K562 (cell line): ENCODE results near the gene ZNF668. TPM values are rescaled to one million over a fixed set of nuclear protein-coding genes. Genes with fewer than 3 reads are reported as not detected.

Experiments
- ATAC-seq: fragments of 200-7000 bp; cut with Tn5 transposase; 3 replicates; pipeline ENCODE4 v1.9.1; 2020; ENCODE audit warnings: moderate library complexity
- BruUV-seq: library from RNA; stranded (reverse); fragments of 400-500 nt; replicated peaks from 2 replicates; lab custom pipeline; 2021; lab: Mats Ljungman, UMichigan
- CTCF ChIA-PET: fragments of 300-600 bp; formaldehyde crosslinking; extraction: SDS; loops from one replicate; lab custom pipeline; 2021; ENCODE audit warnings: low intra/inter-chr PET ratio; lab: Yijun Ruan, JAX
- POLR2A ChIA-PET: fragments of 300-600, 350-650 bp; sonication (Branson Sonifier 250); formaldehyde crosslinking; extraction: SDS; loops from one replicate; lab custom pipeline; 2021; ENCODE audit warnings: antibody characterized with exemption, inconsistent platforms; lab: Yijun Ruan, JAX
- DNase-seq, 4 experiments: peaks; one replicate each; pipeline versions ENCODE4 v3.0.0 to v3.0.0-alpha.2; 2011 to 2018; ENCODE audit warnings: low spot score in 3 of 4, mixed read lengths in 3 of 4; ENCODE audit errors: extremely low read depth in 1 of 4
- FAIRE-seq: peaks from 2 replicates; lab custom pipeline; 2011; peaks lifted over from hg19 to GRCh38; lab: Jason Lieb, UNC
- H2AFZ ChIP-seq: 2 replicates; pipeline ENCODE4 v1.6.0; 2011; ENCODE audit warnings: low read depth, low read length, control low read depth, inconsistent platforms
- H3K27ac ChIP-seq: fragments of 200-600 bp; 3 replicates; pipeline ENCODE4 v1.8.0; 2011; ENCODE audit warnings: low read depth, mild to moderate bottlenecking, control low read depth, inconsistent platforms, low read length, moderate library complexity, mixed read lengths; ENCODE audit errors: extremely low read depth
- H3K27me3 ChIP-seq, 2 experiments: fragments of 300-600 bp in 1 of 2; 2 replicates in 1 of 2; 3 replicates in 1 of 2; pipeline versions ENCODE4 v1.6.0 to v1.8.0; 2011; ENCODE audit warnings: inconsistent platforms in 2 of 2, low read length in 2 of 2, mild to moderate bottlenecking in 1 of 2, mixed read lengths in 1 of 2, moderate library complexity in 1 of 2; ENCODE audit not compliant: control insufficient read depth in 2 of 2, insufficient read depth in 2 of 2
- H3K36me3 ChIP-seq: fragments of 300-600 bp; 3 replicates; pipeline ENCODE4 v1.8.0; 2011; ENCODE audit warnings: mild to moderate bottlenecking, low read length, inconsistent platforms; ENCODE audit not compliant: control insufficient read depth, insufficient read depth
- H3K4me1 ChIP-seq, 2 experiments: fragments of 200-600 bp in 1 of 2; replicated peaks in 1 of 2; 2 replicates in 1 of 2; 3 replicates in 1 of 2; pipeline versions ENCODE4 v1.5.1 to v1.8.0; 2011; ENCODE audit warnings: inconsistent platforms in 2 of 2, low read length in 2 of 2, mild to moderate bottlenecking in 1 of 2, mixed read lengths in 1 of 2, moderate library complexity in 1 of 2; ENCODE audit not compliant: control insufficient read depth in 2 of 2, insufficient read depth in 2 of 2
- H3K4me2 ChIP-seq: 2 replicates; pipeline ENCODE4 v1.6.1; 2011; ENCODE audit warnings: low read length, control low read depth, inconsistent platforms, mixed read lengths; ENCODE audit not compliant: insufficient read depth
- H3K4me3 ChIP-seq: fragments of 200-600 bp; sonication (generic), shearing (Covaris generic); 2 replicates; pipeline ENCODE4 v1.5.1; 2016; ENCODE audit warnings: control low read depth, inconsistent platforms
- H3K79me2 ChIP-seq: fragments of 200-600 bp; 3 replicates; pipeline ENCODE4 v1.8.0; 2011; ENCODE audit warnings: low read length, inconsistent platforms; ENCODE audit not compliant: control insufficient read depth, insufficient read depth
- H3K9ac ChIP-seq, 2 experiments: 2 replicates each; pipeline versions ENCODE4 v1.6.0 to v1.6.1; 2011; ENCODE audit warnings: low read depth in 2 of 2, low read length in 2 of 2, control low read depth in 1 of 2, inconsistent platforms in 1 of 2, mild to moderate bottlenecking in 1 of 2, mixed read lengths in 1 of 2; ENCODE audit not compliant: insufficient read depth in 1 of 2
- H3K9me1 ChIP-seq: one replicate; pipeline ENCODE4 v1.6.0; 2011; ENCODE audit warnings: inconsistent platforms, mild to moderate bottlenecking, low read length, moderate library complexity; ENCODE audit not compliant: control insufficient read depth, insufficient read depth
- H3K9me3 ChIP-seq: replicated peaks from 2 replicates; pipeline ENCODE4 v1.5.1; 2011; ENCODE audit warnings: low read depth, low read length, inconsistent platforms; ENCODE audit not compliant: control insufficient read depth, insufficient read depth
- H4K20me1 ChIP-seq: replicated peaks from 2 replicates; pipeline ENCODE4 v1.6.1; 2011; ENCODE audit warnings: low read length, inconsistent platforms, mixed read lengths; ENCODE audit not compliant: control insufficient read depth, insufficient read depth
- BHLHE40 ChIP-seq: IDR thresholded peaks from 2 replicates; pipeline ENCODE4 v1.6.1; 2011; ENCODE audit warnings: low read length, improper control_type of control experiment
- CBFA2T2 ChIP-seq: fragments of 450-650 bp; conservative IDR thresholded peaks from 2 replicates; pipeline ENCODE4 v1.6.1; 2017; ENCODE audit warnings: mild to moderate bottlenecking
- ESRRA ChIP-seq: fragments of 450-650 bp; IDR thresholded peaks from 2 replicates; pipeline ENCODE4 v1.6.1; 2014; ENCODE audit warnings: low read depth, mild to moderate bottlenecking, moderate library complexity, borderline replicate concordance
- HDAC8 ChIP-seq: fragments of 450-650 bp; IDR thresholded peaks from 2 replicates; pipeline ENCODE4 v1.6.1; 2016; ENCODE audit warnings: mild to moderate bottlenecking, missing genetic modification characterization, moderate library complexity, missing compliant biosample characterization
- HIVEP1 ChIP-seq: fragments of 250-450 bp; sonication (Bioruptor Pico); IDR thresholded peaks from 2 replicates; pipeline ENCODE4 v1.4.0; 2020; ENCODE audit warnings: mild to moderate bottlenecking
- JUN ChIP-seq, 2 experiments: sonication (generic) in 1 of 2; formaldehyde crosslinking in 1 of 2; IDR thresholded peaks; 2 replicates each; pipeline versions ENCODE4 v1.6.1 to v1.8.0; 2012 to 2022; ENCODE audit warnings: borderline replicate concordance in 2 of 2, mild to moderate bottlenecking in 2 of 2, improper control_type of control experiment in 1 of 2, low read depth in 1 of 2, low read length in 1 of 2, missing genetic modification reagents in 1 of 2
- PCBP2 ChIP-seq: fragments of 200-400 bp; formaldehyde crosslinking; IDR thresholded peaks from 2 replicates; pipeline ENCODE4 v1.6.1; 2018; ENCODE audit warnings: low read length, low read depth, mild to moderate bottlenecking, moderate library complexity; ENCODE audit not compliant: poor library complexity, severe bottlenecking
- RCOR1 ChIP-seq, 2 experiments: IDR thresholded peaks; 2 replicates each; pipeline ENCODE4 v1.6.1; 2012; ENCODE audit warnings: low read depth in 2 of 2, low read length in 2 of 2, borderline replicate concordance in 1 of 2, improper control_type of control experiment in 1 of 2
- RNF2 ChIP-seq: sonication (generic); IDR thresholded peaks from 2 replicates; pipeline ENCODE4 v1.6.1; 2016
- SMAD1 ChIP-seq: fragments of 150-350 bp; IDR thresholded peaks from 2 replicates; pipeline ENCODE4 v1.6.1; 2014; ENCODE audit warnings: low read length, low read depth; ENCODE audit not compliant: partially characterized antibody
- TCF7L2 ChIP-seq: fragments of 150-350 bp; IDR thresholded peaks from 2 replicates; pipeline ENCODE4 v1.6.1; 2016; ENCODE audit warnings: low read depth, mild to moderate bottlenecking, low read length, moderate library complexity
- ZKSCAN8 ChIP-seq: fragments of 200-800 bp; sonication (Bioruptor generic); IDR thresholded peaks from 2 replicates; pipeline ENCODE4 v1.6.1; 2016; ENCODE audit warnings: missing genetic modification characterization, missing compliant biosample characterization
- WGBS: fragments of 100-300 bp; shearing (Covaris generic); methylation state at CpG from one replicate; pipeline ENCODE4 v1.1.6; 2016; ENCODE audit warnings: low coverage, mixed read lengths; ENCODE audit not compliant: insufficient coverage; ENCODE audit errors: missing lambda C conversion rate; 5-methylcytosine and 5-hydroxymethylcytosine counted together
- in situ Hi-C: fragments of 300-500 bp; cut with MboI; formaldehyde crosslinking; loops from 4 replicates; pipeline ENCODE4 v1.15.0; 2018; ENCODE audit warnings: inconsistent platforms, mixed read lengths
- intact Hi-C: fragments of 100-400 bp; cut with micrococcal nuclease; formaldehyde crosslinking; loops from 2 replicates; pipeline ENCODE4 v1.14.2; 2022
- polyA plus RNA-seq, 8 experiments: library from polyadenylated mRNA; depleted of rRNA in 4 of 8; stranded (reverse) in 5 of 8; unstranded in 3 of 8; fragments of >200 nt; fragmentation: Nextera tagmentation in 2 of 8; fragmentation: Illumina TruSeq in 1 of 8; extraction: Ambion mirVana in 2 of 8; extraction: Trizol in 1 of 8; gene quantifications; 2 replicates each; pipeline versions ENCODE4 v1.2.1 to v1.2.3, GENCODE V29; 2011 to 2014; ENCODE audit warnings: inconsistent platforms in 1 of 8, missing spikeins in 1 of 8
- total RNA-seq, 7 experiments: library from RNA; depleted of rRNA in 6 of 7; stranded (reverse); fragments of >200 nt in 6 of 7; fragmentation: Illumina TruSeq in 2 of 7; extraction: Trizol in 2 of 7; gene quantifications; 2 replicates each; pipeline versions ENCODE4 v1.2.1 to v1.2.3, GENCODE V29; 2011 to 2021; ENCODE audit warnings: low replicate concordance in 1 of 7
- TF ChIP-seq, protein P1 (sequence below): fragments of 200-800 bp; sonication (Bioruptor generic); IDR thresholded peaks from 2 replicates; pipeline ENCODE4 v1.6.1; 2017; ENCODE audit warnings: missing genetic modification characterization, missing compliant biosample characterization
- TF ChIP-seq, protein P2 (sequence below): fragments of 450-650 bp; formaldehyde crosslinking; IDR thresholded peaks from 2 replicates; pipeline ENCODE4 v1.4.0; 2022; ENCODE audit warnings: missing genetic modification characterization
- TF ChIP-seq, protein P3 (sequence below): fragments of 250-450 bp; sonication (Bioruptor Pico); IDR thresholded peaks from 2 replicates; pipeline ENCODE4 v1.4.0; 2020; ENCODE audit warnings: mild to moderate bottlenecking
- TF ChIP-seq, protein P4 (sequence below): fragments of 450-650 bp; IDR thresholded peaks from 2 replicates; pipeline ENCODE4 v1.6.1; 2016; ENCODE audit warnings: mild to moderate bottlenecking

ZNF668 gene
- total and polyA plus RNA-seq, 9 of the 15 experiments (the other 6 are each of a cell fraction or from before 2014, with no cell fraction given), result 0.04 to 15.3 (median 3.8) TPM; not detected in 1

DNA sequence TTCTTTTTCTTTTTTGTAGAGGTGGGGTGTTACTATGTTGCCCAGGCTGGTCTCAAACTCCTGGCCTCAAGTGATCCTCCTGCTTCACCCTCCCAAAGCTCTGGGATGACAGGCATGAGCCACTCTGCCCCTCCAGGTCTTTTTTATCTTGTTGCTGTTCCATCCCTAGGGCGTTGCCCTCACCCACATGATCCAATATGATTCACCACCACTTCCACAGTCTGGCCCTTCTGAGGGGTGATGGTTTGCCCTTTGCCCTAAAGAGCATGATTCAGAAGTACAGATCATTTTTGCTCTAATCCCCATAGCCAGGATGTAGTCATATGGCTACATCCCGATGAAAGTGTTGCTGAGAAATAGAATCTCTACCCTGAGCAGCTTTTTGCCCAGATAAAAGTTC is 21.9 kb downstream of the ZNF668 start:
- Histone ChIP-seq H3K9me1 (no peaks in the 10 kb centered on the region), H3K27me3 (peaks cover 3 to 8% of the 10 kb centered on the region in 2 experiments; a peak in 3 of 5 replicates), H3K4me1 (peaks cover 0 to 3% of the 10 kb centered on the region in 2 experiments; a peak in 2 of 5 replicates), H3K36me3 (no peaks in the 10 kb centered on the region), H3K9ac (no peak overlapping the region), H4K20me1 (no peaks in the 10 kb centered on the region), H2AFZ (no peak overlapping the region), H3K27ac (no peak overlapping the region), H3K9me3 (no peaks in the 10 kb centered on the region), H3K4me3 (no peak overlapping the region), H3K4me2 (no peak overlapping the region), H3K79me2 (no peaks in the 10 kb centered on the region)
- WGBS, result 5% methylated on average over 2 of the region's 2 CpGs
- DNase-seq (peak; percentile 28 to 57 (median 35)), FAIRE-seq (peak; percentile 23), ATAC-seq (peak; percentile 38)
- BruUV-seq, result no TSS peak
- ChIA-PET POLR2A (interaction anchor here (1.1 kb wide), 2 partner anchors 14 to 141 kb away, joined by 3 to 4 read pairs; no protein-coding TSS in a partner anchor), CTCF (no interaction called here)
- in situ Hi-C loops (no loop called here), intact Hi-C loops (no loop called here)
- no peak for TF ChIP-seq ESRRA
- TF ChIP-seq, protein P1, sequence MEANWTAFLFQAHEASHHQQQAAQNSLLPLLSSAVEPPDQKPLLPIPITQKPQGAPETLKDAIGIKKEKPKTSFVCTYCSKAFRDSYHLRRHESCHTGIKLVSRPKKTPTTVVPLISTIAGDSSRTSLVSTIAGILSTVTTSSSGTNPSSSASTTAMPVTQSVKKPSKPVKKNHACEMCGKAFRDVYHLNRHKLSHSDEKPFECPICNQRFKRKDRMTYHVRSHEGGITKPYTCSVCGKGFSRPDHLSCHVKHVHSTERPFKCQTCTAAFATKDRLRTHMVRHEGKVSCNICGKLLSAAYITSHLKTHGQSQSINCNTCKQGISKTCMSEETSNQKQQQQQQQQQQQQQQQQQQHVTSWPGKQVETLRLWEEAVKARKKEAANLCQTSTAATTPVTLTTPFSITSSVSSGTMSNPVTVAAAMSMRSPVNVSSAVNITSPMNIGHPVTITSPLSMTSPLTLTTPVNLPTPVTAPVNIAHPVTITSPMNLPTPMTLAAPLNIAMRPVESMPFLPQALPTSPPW (CRISPR knock-in tag), result peak; percentile 30; the same call in 1 of the 2 replicates
- TF ChIP-seq, protein P2, sequence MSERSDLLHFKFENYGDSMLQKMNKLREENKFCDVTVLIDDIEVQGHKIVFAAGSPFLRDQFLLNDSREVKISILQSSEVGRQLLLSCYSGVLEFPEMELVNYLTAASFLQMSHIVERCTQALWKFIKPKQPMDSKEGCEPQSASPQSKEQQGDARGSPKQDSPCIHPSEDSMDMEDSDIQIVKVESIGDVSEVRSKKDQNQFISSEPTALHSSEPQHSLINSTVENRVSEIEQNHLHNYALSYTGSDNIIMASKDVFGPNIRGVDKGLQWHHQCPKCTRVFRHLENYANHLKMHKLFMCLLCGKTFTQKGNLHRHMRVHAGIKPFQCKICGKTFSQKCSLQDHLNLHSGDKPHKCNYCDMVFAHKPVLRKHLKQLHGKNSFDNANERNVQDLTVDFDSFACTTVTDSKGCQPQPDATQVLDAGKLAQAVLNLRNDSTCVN (CRISPR knock-in tag), result no peak
- no peak for TF ChIP-seq PCBP2
- TF ChIP-seq HIVEP1, result no peak
- peak; percentile 7; the same call in 1 of the 2 replicates for TF ChIP-seq BHLHE40
- peak in 1 of 2 experiments; percentile 79; a peak in 1 of 4 replicates for TF ChIP-seq RCOR1 (IDR thresholded peaks at IDR 0.05; ENCODE audit: borderline replicate concordance in 1 of 2, low read depth in 2 of 2, low read length in 2 of 2)
- TF ChIP-seq SMAD1, result no peak
- TF ChIP-seq ZKSCAN8, result no peak
- TF ChIP-seq RNF2, result no peak
- TF ChIP-seq, protein P3, sequence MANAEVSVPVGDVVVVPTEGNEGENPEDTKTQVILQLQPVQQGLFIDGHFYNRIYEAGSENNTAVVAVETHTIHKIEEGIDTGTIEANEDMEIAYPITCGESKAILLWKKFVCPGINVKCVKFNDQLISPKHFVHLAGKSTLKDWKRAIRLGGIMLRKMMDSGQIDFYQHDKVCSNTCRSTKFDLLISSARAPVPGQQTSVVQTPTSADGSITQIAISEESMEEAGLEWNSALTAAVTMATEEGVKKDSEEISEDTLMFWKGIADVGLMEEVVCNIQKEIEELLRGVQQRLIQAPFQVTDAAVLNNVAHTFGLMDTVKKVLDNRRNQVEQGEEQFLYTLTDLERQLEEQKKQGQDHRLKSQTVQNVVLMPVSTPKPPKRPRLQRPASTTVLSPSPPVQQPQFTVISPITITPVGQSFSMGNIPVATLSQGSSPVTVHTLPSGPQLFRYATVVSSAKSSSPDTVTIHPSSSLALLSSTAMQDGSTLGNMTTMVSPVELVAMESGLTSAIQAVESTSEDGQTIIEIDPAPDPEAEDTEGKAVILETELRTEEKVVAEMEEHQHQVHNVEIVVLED (CRISPR knock-in tag), result no peak
- no peak for TF ChIP-seq CBFA2T2
- TF ChIP-seq, protein P4, sequence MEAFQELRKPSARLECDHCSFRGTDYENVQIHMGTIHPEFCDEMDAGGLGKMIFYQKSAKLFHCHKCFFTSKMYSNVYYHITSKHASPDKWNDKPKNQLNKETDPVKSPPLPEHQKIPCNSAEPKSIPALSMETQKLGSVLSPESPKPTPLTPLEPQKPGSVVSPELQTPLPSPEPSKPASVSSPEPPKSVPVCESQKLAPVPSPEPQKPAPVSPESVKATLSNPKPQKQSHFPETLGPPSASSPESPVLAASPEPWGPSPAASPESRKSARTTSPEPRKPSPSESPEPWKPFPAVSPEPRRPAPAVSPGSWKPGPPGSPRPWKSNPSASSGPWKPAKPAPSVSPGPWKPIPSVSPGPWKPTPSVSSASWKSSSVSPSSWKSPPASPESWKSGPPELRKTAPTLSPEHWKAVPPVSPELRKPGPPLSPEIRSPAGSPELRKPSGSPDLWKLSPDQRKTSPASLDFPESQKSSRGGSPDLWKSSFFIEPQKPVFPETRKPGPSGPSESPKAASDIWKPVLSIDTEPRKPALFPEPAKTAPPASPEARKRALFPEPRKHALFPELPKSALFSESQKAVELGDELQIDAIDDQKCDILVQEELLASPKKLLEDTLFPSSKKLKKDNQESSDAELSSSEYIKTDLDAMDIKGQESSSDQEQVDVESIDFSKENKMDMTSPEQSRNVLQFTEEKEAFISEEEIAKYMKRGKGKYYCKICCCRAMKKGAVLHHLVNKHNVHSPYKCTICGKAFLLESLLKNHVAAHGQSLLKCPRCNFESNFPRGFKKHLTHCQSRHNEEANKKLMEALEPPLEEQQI, result no peak
- TF ChIP-seq HDAC8 (tag), result no peak
- TF ChIP-seq JUN (IDR thresholded peaks at IDR 0.05; ENCODE audit: borderline replicate concordance, low read depth, low read length), result peak; percentile 73
- no peak for TF ChIP-seq JUN (CRISPR knock-in tag; IDR thresholded peaks at IDR 0.05; ENCODE audit: borderline replicate concordance)
- TF ChIP-seq TCF7L2, result no peak
